SK-MEL-5 (cell line): ENCODE data around the gene LDB2. TPM values are rescaled to one million over a fixed set of nuclear protein-coding genes. Genes with fewer than 3 reads are reported as not detected.
"Not testable (repeated sequence)": the region's sequence is repeated elsewhere in the genome, so short reads cannot be mapped to it uniquely, and the experiment has no call there.

ENCODE experiments used
- DNase-seq: peaks from one replicate; pipeline ENCODE4 v3.0.0-alpha.2; 2016; ENCODE audit warnings: low read depth, low spot score
- in situ Hi-C: cut with HindIII; loops from 2 replicates; pipeline ENCODE4 v1.10.0; 2016; ENCODE audit warnings: low sequenced_read_pairs, high pct_unique_total_duplicates, low pct_unique_long_range_greater_than_20kb
- total RNA-seq: library from RNA; depleted of rRNA; stranded (reverse); fragments of >200 nt; shearing (Covaris generic); gene quantifications from 2 replicates; pipeline ENCODE4 v1.2.3, GENCODE V29; 2014

The LDB2 gene
- total RNA-seq, 1 experiment from 2014 or later = 0.61 TPM

DNA sequence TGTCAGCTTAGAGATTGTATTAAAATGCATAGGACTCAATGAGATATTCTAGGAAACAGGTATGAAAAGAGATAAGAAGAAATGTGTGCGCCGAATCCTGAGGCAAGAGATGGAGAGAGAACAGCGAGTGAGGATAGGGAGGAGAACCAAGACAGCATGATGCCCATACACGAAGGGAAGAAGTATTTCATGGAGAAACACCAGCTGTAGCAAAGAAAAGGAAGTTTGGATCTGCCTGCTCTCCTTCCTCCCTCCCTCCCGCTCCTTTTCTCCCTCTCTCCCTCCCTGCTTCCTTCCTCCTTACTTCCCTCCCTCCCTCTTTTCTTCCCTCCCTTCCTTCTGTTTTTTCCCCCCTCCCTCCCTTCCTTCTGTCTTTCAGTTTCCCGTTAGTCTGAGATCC is 353.6 kb downstream of the LDB2 start:
- in situ Hi-C loops = no loop called here
- no peak for DNase-seq

DNA sequence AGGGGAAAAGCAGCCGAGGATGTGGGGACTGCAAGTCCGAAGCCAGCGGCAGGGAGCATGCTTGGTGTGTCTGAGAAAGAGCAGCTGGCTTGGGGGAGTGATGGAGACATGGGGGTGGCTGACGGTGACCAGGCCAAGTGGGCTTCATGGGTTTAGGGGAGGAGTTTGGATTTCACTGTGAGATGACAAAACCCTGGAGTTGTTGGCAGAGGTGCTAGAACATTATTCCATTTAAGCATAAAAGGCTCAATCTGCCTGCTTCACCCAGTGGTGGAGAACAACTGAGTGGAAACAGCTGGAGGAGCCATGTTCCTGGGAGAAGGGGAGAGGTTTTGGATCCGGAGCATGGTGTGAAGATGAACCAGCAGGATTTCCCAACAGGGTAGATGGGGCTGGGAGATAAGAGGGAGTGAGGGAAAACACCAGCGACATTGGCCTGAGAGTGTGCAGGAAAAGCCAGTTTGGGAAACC is 354.2 kb downstream of the LDB2 start:
- in situ Hi-C loops = no loop called here
- DNase-seq = no peak

DNA sequence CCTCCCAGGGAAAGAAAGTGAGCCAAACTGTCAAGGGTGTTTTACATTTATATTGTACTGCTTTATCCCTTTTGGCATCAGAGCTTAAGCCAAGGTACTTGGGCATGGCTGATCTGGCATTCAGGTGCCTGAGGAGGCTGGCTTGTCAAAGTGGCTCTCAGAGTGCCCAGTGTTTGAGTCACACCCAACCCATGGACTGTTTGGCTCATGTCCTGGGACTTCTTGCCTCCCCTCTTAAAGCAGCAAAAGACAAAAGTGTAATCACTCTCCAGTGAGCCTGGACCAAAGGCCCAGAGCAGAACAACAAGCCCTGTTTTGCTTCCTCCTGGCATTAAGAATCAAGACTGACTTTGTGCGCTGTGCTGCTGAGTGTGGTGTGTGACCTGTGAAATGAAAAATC is 360.5 kb downstream of the LDB2 start:
- DNase-seq = no peak
- in situ Hi-C loops = no loop called here

DNA sequence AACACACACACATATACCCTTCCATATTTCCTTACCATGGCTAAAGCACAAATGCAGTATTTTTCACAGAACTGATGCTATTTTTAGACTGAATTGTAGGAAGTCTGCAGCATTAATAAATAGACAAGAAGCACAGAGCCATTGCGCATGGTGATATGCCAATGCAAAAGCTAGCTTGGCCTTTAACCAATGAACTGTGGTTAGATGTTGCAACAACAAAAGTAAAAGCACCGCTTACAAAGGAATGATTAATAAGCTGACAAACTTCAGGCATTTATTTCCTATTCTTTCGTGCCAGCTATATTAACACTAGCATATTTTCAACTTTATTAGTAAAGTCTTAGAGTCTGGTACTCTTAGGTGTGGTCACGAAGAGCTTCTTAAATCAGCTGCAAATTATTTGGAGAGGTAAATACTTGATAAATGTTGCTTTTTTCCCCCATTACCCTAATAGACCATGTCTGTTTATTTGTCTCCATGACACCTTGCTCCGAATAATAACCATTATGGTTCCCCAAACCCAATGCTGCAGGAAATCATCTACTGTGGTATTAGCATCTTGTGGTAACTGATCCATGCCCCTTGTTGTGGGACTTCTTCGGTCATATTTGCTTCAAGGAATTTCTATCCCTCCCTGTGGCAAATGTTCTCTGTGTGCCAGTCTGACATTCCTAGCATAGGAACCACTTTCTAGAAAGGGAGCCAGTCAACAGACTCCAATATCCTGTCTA is 366.0 kb downstream of the LDB2 start:
- in situ Hi-C loops = no loop called here
- no peak for DNase-seq

DNA sequence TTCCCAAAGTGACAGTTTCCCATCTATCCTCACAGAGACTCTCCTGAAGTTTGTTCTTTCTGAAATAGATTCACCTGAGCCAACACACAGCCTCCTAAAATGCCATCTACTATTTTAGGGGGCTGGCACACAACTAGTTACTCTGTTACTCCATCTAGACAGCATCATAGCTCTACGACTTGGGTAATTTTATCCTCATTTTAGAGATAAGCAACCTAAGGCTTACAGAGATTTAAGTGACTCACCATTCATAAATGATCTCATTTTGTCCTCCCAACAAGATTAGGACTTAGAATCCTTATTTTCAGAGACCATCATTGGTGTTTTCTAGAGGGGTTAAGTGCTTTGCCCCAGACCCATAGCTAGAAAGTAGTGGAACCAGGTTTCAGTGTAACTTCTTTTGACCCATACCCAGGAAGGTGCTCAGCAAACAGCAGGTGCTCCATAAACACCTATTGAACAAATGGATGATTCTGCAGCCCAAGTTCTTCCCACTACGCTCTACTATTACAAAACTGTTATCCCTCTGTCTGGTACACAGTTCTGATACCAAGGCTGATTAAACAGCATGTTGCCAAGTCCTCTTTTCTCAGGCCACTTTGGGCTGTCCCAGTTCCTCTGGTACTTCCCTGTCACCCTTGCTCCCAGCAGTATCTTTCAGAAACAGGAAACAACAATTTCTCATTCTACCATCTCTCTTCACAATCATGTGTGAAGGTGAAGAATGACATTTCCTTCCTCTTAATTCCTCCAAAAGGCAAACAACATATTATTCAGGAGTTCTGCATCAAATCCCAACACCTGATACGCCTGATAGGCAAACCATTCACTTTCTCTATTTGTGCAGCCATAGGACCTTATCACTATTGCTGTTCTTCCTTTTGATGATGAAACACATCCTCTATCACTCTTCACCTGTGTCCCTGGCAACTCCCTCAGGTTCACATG is 367.5 kb downstream of the LDB2 start:
- no peak for DNase-seq
- in situ Hi-C loops = no loop called here

DNA sequence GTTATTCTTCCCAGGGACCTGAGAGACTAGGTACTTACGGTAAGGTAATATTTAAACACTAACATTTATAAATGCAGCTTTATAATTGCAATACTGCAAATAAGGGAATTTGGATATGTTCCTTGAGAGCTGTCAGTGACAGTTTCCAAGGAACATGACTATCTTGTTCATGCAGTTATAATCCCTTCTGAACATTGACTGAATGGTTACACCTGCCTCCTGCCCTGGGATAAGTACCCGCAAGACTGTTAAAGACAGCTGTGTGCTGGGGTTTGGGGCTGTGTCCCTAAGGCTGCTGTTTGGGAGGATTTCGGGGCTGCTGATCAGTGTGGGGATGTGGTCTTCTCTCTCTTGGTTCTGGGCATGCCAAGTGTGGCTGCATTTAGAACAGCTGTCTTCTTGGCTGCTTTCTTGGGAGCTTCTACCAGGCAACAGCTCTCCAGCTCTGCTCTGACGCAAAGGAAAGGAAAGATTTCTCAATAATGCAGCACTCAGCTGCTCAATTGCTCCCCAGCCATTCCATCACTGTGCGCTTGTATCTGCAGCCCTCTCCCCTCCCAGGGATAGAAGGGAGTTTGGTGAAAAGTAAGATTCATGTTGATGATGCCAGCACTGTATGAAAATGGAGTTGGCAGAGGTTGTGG is 373.4 kb downstream of the LDB2 start:
- in situ Hi-C loops = no loop called here
- no peak for DNase-seq

DNA sequence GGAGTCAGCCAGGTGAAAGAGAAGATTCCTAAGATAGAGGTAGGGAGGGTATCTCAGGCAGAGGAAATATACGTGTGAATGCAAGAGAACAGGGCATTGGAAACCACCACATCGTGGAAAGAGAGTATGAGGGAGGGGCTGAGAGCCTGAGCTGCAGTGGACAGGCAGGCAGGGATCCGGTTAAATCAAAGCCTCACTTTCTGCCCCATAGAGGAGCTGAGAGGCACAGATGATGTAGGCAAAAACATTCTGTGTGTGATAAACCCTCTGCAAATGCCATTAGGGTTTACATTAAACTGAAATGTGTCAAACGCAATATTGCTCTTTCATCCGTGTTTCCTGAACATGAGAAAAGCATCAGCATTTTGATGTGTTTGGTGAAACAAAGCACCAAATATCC is 374.0 kb downstream of the LDB2 start:
- in situ Hi-C loops = no loop called here
- DNase-seq = no peak

DNA sequence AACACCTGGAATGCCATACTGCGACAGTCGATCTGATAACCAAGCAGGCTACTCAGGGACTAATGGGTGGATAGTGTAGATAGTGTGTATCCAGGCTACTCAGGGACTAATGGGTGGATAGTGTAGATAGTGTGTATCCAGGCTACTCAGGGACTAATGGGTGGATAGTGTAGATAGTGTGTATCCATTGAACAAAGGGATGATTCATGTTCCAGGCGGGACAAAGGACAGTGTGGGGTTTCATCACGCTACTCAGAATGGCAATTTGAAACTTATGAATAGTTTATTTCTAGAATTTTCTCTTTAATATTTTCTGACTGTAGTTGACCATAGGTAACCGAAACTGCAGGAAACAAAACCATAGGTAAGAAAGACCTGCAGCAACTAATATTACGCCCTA is 374.9 kb downstream of the LDB2 start:
- DNase-seq, in situ Hi-C loops: not testable (repeated sequence)

DNA sequence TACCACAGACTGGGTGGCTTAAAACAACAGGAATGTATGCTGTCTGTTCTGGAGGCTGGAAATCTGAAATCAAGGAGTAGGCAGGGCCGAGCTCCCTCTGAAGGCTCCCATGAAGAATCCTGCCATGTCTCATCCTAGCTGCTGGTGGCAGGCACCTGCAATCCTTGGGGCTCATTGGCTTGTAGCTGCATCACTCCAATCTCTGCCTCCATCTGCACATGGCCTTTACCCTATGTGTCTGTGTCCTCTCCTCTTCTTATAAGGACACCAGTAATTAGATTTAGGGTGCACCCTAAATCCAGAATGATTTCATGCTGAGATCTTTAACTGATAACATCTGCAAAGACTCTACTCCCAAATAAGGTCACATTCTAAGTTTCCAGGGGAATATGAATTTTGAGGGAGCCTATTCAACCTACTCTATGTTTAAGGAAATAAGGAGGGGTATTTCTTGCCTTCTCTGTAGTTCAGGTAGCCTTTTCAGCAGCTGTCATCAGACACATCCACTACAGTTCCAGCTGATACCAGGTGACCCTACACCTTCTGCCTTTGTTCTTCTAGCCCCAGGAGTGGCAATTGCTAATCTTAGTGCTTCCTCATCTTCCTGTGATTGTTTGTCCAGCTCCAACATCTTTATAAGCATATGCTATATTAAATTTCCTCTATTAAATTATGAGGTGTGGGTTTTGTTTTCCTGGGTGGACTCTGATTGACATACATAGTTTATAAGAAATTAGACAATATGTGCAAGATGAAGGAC is 377.1 kb downstream of the LDB2 start:
- no peak for DNase-seq
- in situ Hi-C loops = no loop called here

DNA sequence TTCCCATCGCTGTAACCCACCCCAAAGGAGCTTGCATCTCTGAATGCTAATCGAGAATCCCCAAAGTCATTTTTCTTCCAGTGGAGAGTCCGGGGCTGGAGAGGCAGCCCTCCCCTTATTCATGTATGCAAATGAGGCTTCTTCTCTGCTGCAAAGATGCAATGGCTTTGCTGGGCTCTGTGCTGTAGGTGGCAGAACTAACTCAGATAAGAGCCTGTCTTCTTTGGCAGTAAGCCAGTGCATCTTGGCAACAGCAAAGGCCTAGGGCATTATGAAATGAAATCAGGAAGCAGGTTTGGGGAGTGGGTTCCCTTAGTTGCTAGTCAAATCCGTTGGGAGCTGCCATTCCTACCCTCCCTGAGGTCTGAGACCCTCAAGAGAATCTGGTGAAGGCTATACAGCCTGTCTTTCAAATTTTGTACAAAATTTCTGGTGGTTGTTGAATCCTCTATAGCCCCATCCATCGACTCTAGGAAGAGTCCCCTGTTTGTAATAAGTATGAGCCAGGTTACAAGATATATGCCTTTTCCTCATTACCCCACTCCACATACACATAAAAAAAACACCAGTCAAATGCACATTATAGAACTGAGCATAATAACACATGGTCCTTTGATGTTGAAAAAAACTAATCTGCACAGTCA is 381.5 kb downstream of the LDB2 start:
- in situ Hi-C loops = no loop called here
- DNase-seq = peak; percentile 47

DNA sequence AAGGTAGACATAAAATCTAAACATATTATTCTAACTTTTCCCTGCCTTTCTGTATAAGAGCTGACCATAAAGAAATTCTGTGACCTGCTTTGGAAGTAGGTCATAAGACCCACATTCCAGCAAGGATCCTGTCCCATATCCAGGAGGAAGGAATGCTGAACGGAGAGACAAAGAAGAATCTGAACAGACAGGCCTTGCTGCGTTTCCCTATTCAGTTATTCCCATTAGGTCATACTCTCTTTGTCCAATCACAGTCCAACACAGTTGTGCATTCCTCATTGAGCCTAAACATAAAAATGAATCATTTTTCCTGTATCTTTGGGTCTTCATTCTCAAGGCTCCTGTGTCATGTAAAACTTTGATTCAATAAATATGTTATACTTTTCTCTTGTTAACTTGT is 384.6 kb downstream of the LDB2 start:
- in situ Hi-C loops = no loop called here
- DNase-seq = no peak

DNA sequence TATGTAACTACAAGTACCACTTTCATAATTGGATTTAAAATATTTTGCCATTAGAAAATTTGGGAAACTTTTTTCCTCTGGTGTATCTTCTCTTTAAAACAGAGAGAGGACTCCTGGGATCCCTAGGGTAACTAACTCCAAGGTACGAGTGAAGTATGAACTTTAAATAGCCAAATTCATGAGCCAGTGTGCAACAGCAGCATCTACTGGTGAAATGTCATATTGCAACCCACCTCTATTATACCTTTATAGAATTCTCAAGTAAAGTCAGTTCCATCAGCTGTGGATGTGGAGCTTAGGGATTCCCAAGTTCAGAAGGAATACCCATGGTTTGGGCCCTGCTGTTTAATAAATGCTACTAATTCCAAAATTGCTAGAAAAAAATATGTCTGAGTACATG is 389.5 kb downstream of the LDB2 start:
- DNase-seq = peak; percentile 34
- in situ Hi-C loops = no loop called here

DNA sequence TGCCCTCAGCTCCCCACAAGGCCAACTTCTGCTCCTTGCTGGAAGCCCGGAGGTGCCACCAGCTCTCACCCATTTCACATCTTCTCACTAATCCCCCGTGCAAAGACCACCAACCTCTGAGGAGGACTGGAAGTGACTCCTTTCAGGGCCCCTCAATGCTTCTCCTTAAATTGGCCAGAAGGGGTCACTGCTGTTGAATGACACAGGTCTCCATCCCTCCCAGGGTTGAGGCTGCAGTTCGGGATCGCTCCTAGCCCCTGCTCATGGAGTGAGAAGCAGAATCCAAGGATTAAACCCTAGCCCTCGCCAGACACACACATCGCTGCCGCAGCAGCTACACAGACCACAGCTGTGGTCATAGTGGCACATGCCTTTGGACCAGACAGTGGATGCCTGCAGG is 392.7 kb downstream of the LDB2 start:
- DNase-seq = peak; percentile 34

DNA sequence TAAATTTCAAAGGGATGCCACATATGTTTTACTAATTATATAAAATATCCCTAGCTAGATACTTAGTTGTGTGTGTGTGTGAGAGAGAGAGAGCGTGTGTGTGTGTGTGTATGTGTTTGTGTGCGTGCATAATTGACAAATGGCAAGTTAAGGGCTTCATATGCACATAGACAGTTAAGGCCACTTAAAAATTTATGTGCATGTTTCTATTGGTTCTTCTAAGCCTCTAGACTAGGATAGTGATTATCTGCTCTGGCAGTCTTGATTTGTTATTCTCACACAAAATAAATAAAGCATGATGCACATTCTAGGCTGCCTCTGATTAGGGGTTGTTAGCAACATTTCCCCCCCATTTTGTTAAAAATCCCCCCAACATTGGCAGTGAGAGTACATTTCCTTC is 393.2 kb downstream of the LDB2 start:
- DNase-seq = no peak
- in situ Hi-C loops = no loop called here

More for the DNA sequence above, 392.7 kb downstream of the LDB2 start:
- in situ Hi-C loops = no loop called here

DNA sequence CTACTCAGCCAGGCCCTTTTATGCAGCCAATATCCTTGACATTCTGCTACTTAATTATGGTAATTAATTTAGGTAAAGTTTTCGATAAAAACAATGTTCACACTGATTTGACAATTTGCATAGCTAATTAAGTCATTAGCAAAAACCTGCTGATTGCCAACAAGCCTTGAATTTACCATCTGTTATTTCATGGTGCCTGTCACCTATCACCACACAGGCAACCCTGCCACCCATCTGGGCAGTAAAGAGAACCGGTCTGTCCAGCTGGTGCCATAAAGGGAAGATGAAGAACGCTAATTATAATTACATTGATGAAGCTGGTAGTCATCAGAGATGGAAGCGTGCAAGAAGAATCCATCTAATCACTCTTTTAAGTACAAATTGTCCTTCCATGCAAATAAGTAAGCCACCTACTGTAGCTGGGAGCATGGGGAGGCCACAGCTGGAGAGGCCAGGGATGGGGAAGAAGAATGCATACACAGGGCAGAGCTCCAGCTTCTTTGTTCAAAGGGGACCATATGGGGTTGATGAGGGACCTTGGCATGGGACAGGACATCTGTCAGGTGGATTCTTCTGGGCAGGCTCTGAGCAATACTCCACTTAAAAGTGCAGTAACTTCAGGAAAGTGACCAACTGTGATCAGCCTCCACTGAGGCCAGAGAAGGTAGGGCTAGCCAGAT is 394.9 kb downstream of the LDB2 start:
- in situ Hi-C loops = no loop called here
- no peak for DNase-seq

DNA sequence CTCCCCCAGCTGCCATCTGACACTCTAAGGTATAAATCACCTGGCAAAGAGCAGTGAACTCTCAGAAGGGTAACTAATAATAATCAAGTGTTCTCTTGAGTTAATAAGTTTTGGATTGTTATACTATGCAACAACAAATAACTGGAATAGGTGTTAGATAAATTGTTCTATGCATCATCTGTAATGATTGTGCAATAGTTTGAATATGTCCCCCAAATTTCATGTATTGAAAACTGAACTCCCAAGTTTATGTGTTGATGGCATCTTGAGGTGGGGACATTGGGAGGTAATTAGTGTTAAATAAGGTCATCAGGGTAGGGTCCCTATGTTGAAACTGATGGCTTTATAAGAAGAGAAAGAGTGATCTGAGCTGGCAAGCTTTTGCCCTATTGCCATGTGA is 399.5 kb downstream of the LDB2 start:
- in situ Hi-C loops = no loop called here
- no peak for DNase-seq

DNA sequence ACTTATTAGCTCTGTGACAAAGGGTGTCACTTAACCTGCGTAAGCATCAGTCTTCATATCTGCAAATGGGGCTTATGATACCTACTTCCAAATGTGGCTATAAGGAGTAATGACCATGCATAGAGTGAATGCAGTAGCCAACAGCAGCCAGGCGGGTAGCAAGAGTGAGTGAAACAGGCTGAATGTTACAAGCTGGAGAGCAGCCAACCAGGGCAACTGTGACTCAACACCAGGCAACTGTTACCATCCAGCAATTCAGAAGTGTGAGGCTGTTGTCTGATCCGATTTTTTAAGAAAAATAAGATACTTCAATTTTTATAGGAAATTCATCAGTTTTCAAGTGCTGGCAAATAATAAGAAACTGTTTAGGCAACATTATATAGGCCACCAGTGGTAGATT is 401.9 kb downstream of the LDB2 start:
- in situ Hi-C loops = no loop called here
- no peak for DNase-seq
